ENCODE measurements around the gene CYB5R3.

Gene CYB5R3

DNA sequence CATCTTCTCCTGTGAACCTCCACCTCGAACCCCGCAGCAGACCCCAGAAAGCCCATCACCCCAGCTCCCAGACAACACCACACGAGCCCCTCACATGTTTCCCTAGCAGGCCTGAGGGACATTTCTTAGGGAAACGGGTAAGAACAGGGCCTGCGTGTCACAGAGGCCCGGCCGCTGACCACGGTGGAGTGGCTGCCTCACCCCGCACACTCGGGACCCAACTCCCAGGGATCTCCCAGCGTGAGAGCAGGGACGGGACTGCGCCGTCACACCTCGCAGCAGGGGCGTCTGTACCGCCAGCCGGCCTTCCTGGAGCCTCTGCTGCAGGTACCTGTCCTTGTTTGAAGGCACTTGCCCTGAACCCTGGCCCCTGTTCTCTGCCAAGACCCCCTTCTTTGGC is 19.0 kb downstream of the CYB5R3 start:
- TF ChIP-seq TCF12 (IDR thresholded peaks at IDR 0.05; ENCODE audit: low read depth) (no peak), TEAD4 (IDR thresholded peaks at IDR 0.05) (no peak), CREB1 (IDR thresholded peaks at IDR 0.05; ENCODE audit: low read depth) (no peak), CEBPB (IDR thresholded peaks at IDR 0.05) (no peak)
- TF ChIP-seq, protein P1, sequence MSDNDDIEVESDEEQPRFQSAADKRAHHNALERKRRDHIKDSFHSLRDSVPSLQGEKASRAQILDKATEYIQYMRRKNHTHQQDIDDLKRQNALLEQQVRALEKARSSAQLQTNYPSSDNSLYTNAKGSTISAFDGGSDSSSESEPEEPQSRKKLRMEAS (IDR thresholded peaks at IDR 0.05), result no peak

DNA sequence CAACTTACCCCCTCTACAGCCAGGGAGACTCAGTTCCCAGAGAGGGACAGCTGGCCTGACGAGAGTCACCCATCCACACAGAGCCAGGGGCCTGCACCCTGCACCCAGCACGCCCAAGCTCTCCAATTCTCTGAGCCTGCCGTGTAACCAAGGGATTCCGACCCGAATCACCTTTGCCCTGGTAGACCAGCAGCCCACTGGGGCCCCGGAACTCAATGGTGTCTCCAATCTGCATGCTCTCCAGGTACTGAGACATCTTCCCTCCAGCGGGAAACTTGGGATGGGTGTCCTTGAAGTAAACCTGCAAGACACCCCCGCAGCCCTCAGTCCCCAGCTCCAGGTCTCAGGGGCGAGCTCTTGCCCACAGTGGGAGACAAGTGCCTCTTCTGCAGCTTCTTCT is 21.2 kb downstream of the CYB5R3 start:
- TF ChIP-seq FOXM1 (IDR thresholded peaks at IDR 0.05; ENCODE audit: borderline replicate concordance, low read depth) (no peak), TAF1 (IDR thresholded peaks at IDR 0.05; ENCODE audit: low read depth) (no peak), TEAD4 (IDR thresholded peaks at IDR 0.05) (no peak), TCF12 (IDR thresholded peaks at IDR 0.05; ENCODE audit: low read depth) (no peak), CREB1 (IDR thresholded peaks at IDR 0.05; ENCODE audit: low read depth) (no peak), ZBTB7A (IDR thresholded peaks at IDR 0.05; ENCODE audit: low read depth) (no peak), YY1 (IDR thresholded peaks at IDR 0.05; ENCODE audit: low read depth) (no peak), RAD21 (IDR thresholded peaks at IDR 0.05; ENCODE audit: low read depth) (no peak), CEBPB (IDR thresholded peaks at IDR 0.05) (no peak), EGR1 (IDR thresholded peaks at IDR 0.05) (no peak), EP300 (IDR thresholded peaks at IDR 0.05; ENCODE audit: borderline replicate concordance) (no peak), NFIC (IDR thresholded peaks at IDR 0.05) (no peak)
- TF ChIP-seq, protein P1 (IDR thresholded peaks at IDR 0.05), result no peak
- TF ChIP-seq, protein P2, sequence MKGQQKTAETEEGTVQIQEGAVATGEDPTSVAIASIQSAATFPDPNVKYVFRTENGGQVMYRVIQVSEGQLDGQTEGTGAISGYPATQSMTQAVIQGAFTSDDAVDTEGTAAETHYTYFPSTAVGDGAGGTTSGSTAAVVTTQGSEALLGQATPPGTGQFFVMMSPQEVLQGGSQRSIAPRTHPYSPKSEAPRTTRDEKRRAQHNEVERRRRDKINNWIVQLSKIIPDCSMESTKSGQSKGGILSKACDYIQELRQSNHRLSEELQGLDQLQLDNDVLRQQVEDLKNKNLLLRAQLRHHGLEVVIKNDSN (IDR thresholded peaks at IDR 0.05), result no peak
- TF ChIP-seq, protein P3, sequence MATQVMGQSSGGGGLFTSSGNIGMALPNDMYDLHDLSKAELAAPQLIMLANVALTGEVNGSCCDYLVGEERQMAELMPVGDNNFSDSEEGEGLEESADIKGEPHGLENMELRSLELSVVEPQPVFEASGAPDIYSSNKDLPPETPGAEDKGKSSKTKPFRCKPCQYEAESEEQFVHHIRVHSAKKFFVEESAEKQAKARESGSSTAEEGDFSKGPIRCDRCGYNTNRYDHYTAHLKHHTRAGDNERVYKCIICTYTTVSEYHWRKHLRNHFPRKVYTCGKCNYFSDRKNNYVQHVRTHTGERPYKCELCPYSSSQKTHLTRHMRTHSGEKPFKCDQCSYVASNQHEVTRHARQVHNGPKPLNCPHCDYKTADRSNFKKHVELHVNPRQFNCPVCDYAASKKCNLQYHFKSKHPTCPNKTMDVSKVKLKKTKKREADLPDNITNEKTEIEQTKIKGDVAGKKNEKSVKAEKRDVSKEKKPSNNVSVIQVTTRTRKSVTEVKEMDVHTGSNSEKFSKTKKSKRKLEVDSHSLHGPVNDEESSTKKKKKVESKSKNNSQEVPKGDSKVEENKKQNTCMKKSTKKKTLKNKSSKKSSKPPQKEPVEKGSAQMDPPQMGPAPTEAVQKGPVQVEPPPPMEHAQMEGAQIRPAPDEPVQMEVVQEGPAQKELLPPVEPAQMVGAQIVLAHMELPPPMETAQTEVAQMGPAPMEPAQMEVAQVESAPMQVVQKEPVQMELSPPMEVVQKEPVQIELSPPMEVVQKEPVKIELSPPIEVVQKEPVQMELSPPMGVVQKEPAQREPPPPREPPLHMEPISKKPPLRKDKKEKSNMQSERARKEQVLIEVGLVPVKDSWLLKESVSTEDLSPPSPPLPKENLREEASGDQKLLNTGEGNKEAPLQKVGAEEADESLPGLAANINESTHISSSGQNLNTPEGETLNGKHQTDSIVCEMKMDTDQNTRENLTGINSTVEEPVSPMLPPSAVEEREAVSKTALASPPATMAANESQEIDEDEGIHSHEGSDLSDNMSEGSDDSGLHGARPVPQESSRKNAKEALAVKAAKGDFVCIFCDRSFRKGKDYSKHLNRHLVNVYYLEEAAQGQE (IDR thresholded peaks at IDR 0.05; ENCODE audit: low read depth), result no peak

DNA sequence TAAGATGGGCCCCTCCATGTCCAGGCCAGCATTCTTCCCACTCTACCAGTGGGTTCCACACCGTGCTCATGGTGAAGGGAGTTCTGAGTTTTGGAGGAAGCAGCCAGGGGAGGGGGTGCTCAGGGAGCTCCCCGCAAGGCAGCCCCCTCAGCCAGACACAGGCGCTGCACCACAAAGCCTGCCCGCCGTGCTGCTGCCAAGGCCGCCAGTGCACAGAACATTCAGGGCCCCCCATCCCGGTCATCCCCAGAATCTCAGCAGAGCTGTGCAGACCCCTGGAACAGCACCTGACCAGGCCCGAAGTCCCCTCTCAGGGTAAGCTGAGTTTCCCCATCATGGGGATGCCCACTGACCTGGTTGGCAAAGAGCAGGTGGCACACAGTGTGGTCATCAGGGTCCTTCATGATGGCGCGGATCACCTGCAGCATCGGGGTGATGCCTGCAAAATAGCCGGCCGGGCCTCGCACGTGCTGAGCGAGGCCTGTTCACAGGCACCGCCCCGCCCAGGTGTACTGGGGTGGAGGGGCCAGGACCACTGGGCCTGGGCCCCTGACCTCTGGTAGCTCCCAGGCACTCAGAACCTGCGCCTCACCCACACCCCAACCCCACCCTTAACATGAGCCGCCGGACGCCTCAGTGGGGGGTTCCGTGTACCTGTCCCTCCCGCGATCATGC is 22.1 kb downstream of the CYB5R3 start:
- TF ChIP-seq, protein P3 (IDR thresholded peaks at IDR 0.05; ENCODE audit: low read depth), result no peak
- no peak for TF ChIP-seq CEBPB (IDR thresholded peaks at IDR 0.05)
- TF ChIP-seq, protein P1 (IDR thresholded peaks at IDR 0.05), result no peak
- TF ChIP-seq YY1 (IDR thresholded peaks at IDR 0.05; ENCODE audit: low read depth), result no peak
- no peak for TF ChIP-seq ZBTB7A (IDR thresholded peaks at IDR 0.05; ENCODE audit: low read depth)
- no peak for TF ChIP-seq NFIC (IDR thresholded peaks at IDR 0.05)
- no peak for TF ChIP-seq EP300 (IDR thresholded peaks at IDR 0.05; ENCODE audit: borderline replicate concordance)
- no peak for TF ChIP-seq TAF1 (IDR thresholded peaks at IDR 0.05; ENCODE audit: low read depth)
- no peak for TF ChIP-seq FOXM1 (IDR thresholded peaks at IDR 0.05; ENCODE audit: borderline replicate concordance, low read depth)
- TF ChIP-seq TCF12 (IDR thresholded peaks at IDR 0.05; ENCODE audit: low read depth), result no peak
- TF ChIP-seq TEAD4 (IDR thresholded peaks at IDR 0.05), result no peak
- TF ChIP-seq, protein P2 (IDR thresholded peaks at IDR 0.05), result no peak
- no peak for TF ChIP-seq CREB1 (IDR thresholded peaks at IDR 0.05; ENCODE audit: low read depth)

DNA sequence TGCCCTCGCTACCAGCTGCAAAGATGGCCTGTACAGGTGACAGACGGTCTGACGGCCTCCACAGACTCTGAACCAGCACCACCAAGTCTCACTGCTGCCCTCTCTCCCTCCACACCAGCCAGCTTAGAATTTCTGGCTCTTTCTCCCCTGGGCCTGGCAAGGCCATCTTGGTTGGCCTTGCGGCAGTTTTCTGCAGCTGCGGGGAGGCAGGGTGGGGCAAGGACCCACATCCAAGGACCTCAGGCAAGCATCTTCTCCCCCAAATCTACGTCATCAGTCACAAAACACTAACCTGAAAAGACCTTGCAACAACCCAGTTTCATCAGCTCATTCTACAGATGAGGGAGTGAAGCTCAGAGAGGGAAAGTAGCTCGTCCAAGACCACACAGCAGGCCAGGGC is 22.8 kb downstream of the CYB5R3 start:
- TF ChIP-seq YY1 (IDR thresholded peaks at IDR 0.05; ENCODE audit: low read depth) (no peak), TAF1 (IDR thresholded peaks at IDR 0.05; ENCODE audit: low read depth) (no peak), RAD21 (IDR thresholded peaks at IDR 0.05; ENCODE audit: low read depth) (no peak), TEAD4 (IDR thresholded peaks at IDR 0.05) (no peak), EGR1 (IDR thresholded peaks at IDR 0.05) (no peak), FOXM1 (IDR thresholded peaks at IDR 0.05; ENCODE audit: borderline replicate concordance, low read depth) (no peak), ZBTB7A (IDR thresholded peaks at IDR 0.05; ENCODE audit: low read depth) (no peak), CREB1 (IDR thresholded peaks at IDR 0.05; ENCODE audit: low read depth) (no peak), EP300 (IDR thresholded peaks at IDR 0.05; ENCODE audit: borderline replicate concordance) (no peak), NFIC (IDR thresholded peaks at IDR 0.05) (no peak), CEBPB (IDR thresholded peaks at IDR 0.05) (no peak)
- TF ChIP-seq, protein P1 (IDR thresholded peaks at IDR 0.05), result no peak
- TF ChIP-seq, protein P2 (IDR thresholded peaks at IDR 0.05), result no peak
- TF ChIP-seq, protein P3 (IDR thresholded peaks at IDR 0.05; ENCODE audit: low read depth), result no peak

Data from Ishikawa (cell line).